ENCODE measurements around the gene LIN54. TPM values are rescaled to one million over a fixed set of nuclear protein-coding genes. Genes with fewer than 3 reads are reported as not detected.
"Not testable (repeated sequence)": the region's sequence is repeated elsewhere in the genome, so short reads cannot be mapped to it uniquely, and the experiment has no call there.

LIN54 gene
- total RNA-seq, 1 experiment from 2014 or later, result 17.5 TPM

GRCh38 chr4:83012687-83013419 lies 2.2 kb upstream of the LIN54 start:
- DNase-seq (ENCODE audit: low spot score), result peak; percentile 99

GRCh38 chr4:83012200-83012686 lies 1.6 kb upstream of the LIN54 start:
- DNase-seq (ENCODE audit: low spot score), result peak; percentile 74

- peak; percentile 54 for DNase-seq (ENCODE audit: low spot score)
Measured at GRCh38 chr4:83011689-83012199, 1.1 kb upstream of the LIN54 start.

- DNase-seq (ENCODE audit: low spot score), result peak; percentile 57
Measured at GRCh38 chr4:83010111-83010521, 507 bp downstream of the LIN54 start.

- DNase-seq (ENCODE audit: low spot score), result no peak
Measured at GRCh38 chr4:83009529-83009928, 1.1 kb downstream of the LIN54 start.

- not testable (repeated sequence) for DNase-seq (ENCODE audit: low spot score)
Measured at GRCh38 chr4:83003044-83003791, 7.4 kb downstream of the LIN54 start.

GRCh38 chr4:83002329-83002728 lies 8.3 kb downstream of the LIN54 start:
- DNase-seq (ENCODE audit: low spot score), result no peak

GRCh38 chr4:82998898-82999297 lies 11.7 kb downstream of the LIN54 start:
- no peak for DNase-seq (ENCODE audit: low spot score)

GRCh38 chr4:82994834-82995233 lies 15.8 kb downstream of the LIN54 start:
- DNase-seq (ENCODE audit: low spot score), result no peak

- DNase-seq (ENCODE audit: low spot score), result no peak
Measured at GRCh38 chr4:82989575-82990429, 20.8 kb downstream of the LIN54 start.

- DNase-seq (ENCODE audit: low spot score), result no peak
Measured at GRCh38 chr4:82988323-82988832, 22.2 kb downstream of the LIN54 start.

GRCh38 chr4:82987519-82987918 lies 23.1 kb downstream of the LIN54 start:
- DNase-seq (ENCODE audit: low spot score), result not testable (repeated sequence)

GRCh38 chr4:82984459-82984858 lies 26.2 kb downstream of the LIN54 start:
- DNase-seq (ENCODE audit: low spot score), result peak; percentile 62

- no peak for DNase-seq (ENCODE audit: low spot score)
Measured at GRCh38 chr4:82983444-82983843, 27.2 kb downstream of the LIN54 start.

GRCh38 chr4:82981138-82981537 lies 29.5 kb downstream of the LIN54 start:
- DNase-seq (ENCODE audit: low spot score), result no peak

- no peak for DNase-seq (ENCODE audit: low spot score)
Measured at GRCh38 chr4:82975792-82976191, 34.8 kb downstream of the LIN54 start.

- no peak for DNase-seq (ENCODE audit: low spot score)
Measured at GRCh38 chr4:82969414-82969813, 41.2 kb downstream of the LIN54 start.

- DNase-seq (ENCODE audit: low spot score), result no peak
Measured at GRCh38 chr4:82968972-82969371, 41.7 kb downstream of the LIN54 start.

- no peak for DNase-seq (ENCODE audit: low spot score)
Measured at GRCh38 chr4:82965763-82966162, 44.9 kb downstream of the LIN54 start.

- no peak for DNase-seq (ENCODE audit: low spot score)
Measured at GRCh38 chr4:82957045-82957444, 53.6 kb downstream of the LIN54 start.

GRCh38 chr4:82954212-82954611 lies 56.4 kb downstream of the LIN54 start:
- DNase-seq (ENCODE audit: low spot score), result no peak
